Measurements from ENCODE around the gene GOSR1. TPM values are rescaled to one million over a fixed set of nuclear protein-coding genes. Genes with fewer than 3 reads are reported as not detected.

Gene GOSR1
- total RNA-seq (2022; extraction: Qiagen RNA extraction) = 33.4 to 55.1 TPM (median 35.6 TPM) in 5 replicates

GRCh38 chr17:30477083-30477773, at the start of gene GOSR1:
Gene GOSR1 (plus strand): TSS chr17:30477408. CDS start chr17:30477434, 26 bp downstream.

Other genes starting within 250 kb of the GOSR1 start
- 0.05 to 0.14 TPM (median 0.07 TPM) in 4 of 5 replicates, not detected in the other for gene SLC6A4, start 241.7 kb upstream of the GOSR1 start, total RNA-seq (2022; extraction: Qiagen RNA extraction)
- 39.8 to 52.8 TPM (median 43.6 TPM) in 5 replicates for gene BLMH, start 185.5 kb upstream of the GOSR1 start, total RNA-seq (2022; extraction: Qiagen RNA extraction)
- not detected in 5 replicates for gene TMIGD1, start 143.4 kb upstream of the GOSR1 start, total RNA-seq (2022; extraction: Qiagen RNA extraction)
- 23.3 to 37.6 TPM (median 29.2 TPM) in 5 replicates for gene CPD, start 98.5 kb upstream of the GOSR1 start, total RNA-seq (2022; extraction: Qiagen RNA extraction)